Measurements from ENCODE around the gene NRIP1. TPM values are rescaled to one million over a fixed set of nuclear protein-coding genes. Genes with fewer than 3 reads are reported as not detected.

NRIP1 gene
- polyA plus RNA-seq, 12 donors, result 28.1 to 76.8 (median 52.7) TPM; not detected in 1

DNA sequence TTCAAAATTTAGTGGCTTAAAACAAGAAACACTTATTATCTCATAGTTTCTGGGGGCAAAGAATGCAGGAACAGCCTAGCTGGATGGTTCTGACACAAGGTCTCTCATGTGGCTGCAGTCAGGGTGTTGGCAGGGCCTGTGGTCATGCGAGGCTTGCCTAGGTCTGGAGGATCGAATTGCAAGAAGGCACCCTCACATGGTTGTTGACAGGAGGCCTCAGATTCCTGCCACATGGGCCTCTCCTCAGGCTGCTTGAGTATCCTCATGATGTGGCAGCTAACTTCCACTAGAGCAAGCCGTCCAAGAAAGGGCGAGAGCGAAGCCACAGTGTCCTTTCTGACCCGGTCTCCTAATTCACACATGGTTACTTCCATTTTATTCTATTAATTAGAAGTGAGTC, 6.2 kb upstream of the NRIP1 start:
- no peak for DNase-seq

DNA sequence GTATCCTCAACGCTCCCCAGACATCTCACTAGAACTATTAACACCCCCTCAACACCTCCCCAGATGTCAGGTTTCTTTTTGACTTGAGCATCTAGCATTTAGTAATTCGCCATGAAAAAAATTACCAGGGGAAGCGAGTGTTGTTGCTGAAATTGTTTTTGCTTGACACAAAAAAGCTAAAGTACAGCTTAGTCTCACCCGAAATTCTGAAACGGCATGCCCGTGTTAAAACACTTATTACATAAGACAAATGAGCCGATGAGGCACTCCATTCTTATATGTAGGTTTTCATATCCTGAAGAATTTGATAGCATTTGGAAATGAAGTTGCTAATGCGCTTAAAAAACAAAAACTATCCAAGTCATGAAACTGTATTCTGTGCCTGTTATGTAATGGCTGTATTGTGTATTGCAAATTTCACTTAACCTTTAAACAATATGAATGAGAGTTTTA, 1.3 kb upstream of the NRIP1 start:
- DNase-seq, result no peak

DNA sequence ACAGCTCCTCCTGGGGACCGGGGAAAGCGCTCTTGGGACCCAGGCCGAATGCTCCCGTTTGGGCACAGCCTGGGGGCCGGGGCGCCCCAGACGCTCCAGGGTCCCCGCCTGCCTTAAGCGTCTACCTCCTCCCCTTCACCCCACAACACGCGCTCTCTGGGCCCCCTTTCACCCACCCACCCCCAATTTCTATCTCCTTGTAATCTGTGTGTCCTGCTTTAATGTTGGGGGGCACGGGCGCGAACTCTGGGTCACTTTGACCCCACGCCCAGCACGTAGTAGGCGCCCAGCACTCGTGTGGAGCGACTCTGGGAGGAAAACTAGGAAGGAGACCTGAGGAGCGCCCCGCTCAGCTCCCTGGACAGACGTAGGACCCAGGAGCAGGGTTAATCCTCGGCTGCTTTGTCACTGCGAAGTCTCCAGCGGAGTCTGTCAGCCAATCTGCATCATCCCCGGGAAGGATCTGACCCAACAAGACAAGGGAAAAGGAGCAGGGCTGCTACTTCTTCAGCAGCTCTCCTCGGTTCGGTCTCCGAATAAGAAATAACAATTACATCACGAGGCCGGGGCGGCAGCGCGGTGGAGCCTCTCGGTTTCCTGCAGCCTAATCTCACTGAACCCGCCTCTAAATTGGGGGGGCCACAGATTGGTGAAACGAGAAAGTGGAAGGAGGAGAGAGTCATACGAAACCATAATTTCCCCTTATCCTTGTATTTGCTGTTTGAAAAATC, 757 bp upstream of the NRIP1 start:
- DNase-seq, result peak; percentile 90

DNA sequence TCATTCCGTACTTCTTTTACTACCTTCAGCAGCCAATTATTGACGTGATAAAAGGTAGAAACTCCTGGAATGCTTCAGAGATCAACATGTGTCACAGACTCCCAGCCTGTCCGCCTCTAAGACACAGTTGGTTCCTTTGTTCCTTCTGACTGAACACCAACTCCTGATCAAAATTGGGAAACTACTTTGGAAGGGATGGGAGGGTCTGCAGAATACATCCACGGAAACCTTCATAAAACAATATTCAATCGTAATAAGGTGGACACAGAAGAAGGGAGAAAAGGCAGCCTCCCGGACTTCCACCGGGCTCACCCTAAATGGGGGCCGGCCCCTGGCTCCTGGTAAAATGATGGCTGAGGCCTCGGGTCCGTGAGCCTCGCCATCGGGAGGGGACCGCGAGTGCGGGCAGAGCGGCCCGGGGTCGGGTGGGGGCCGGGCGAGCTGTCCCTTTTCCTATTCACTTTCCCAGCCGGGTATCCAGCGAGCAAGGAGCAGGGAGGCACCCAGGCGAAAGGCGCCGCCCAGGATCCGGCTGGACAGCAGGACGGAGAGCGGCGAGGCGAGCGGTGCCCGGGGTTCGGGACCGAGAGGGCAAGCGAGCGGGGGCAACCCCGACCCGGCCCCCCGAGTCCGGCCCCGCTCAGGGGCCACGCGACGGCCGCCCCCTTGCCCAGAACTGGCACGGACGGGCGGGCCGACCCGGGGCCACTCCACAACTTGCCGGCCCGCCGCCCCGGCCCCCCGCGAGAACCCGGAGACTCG, 805 bp downstream of the NRIP1 start:
- DNase-seq, result peak; percentile 55

DNA sequence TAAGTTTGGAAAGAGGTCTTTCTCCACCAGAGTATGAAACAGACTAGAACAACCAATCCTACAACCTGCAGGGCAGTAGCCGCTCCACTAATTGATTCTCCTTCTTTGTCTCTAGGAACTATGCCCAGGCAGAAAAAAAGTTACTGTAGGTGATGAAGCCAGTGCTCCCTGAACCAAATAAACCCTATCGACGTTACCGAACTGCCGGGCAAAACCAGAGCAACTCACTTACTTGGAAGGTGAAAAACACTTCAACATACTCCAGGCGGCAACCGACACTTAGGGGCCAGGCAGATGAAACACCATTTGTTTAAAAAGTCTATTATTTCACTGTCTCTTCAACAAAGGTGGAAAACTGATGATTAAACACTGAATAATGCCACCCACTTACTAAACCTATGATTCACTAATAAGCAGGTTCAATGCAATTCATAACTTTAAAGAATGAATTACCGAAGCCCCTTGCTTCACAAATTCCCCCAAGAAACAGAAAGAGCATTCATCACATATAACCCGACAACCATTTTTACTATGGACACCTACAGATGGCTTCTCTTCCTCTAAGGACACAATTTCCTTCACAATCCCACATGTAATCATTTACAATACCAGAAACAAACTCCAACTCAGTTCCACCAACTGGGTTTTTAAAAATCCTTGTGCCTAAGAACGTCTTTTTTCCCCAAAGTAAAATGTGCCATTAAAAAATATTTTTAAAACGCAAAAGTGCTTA, 1.6 kb downstream of the NRIP1 start:
- no peak for DNase-seq

DNA sequence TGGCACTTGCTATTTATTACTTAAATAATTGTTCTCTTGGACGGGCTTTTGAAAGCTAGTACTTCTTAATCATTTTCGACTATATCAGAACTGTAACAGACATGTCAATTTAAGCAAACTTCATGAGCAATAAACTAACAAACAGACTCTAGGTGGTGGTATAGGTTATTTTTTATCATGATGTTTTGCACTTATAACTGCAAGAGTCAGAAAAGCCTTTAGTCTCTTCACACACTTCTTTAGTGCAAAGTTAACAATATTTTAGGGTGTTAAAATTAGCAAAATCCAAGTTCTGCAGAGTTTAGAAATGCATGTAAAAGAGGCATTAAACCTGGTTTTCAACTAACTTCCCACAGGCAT, 2.2 kb downstream of the NRIP1 start:
- no peak for DNase-seq

DNA sequence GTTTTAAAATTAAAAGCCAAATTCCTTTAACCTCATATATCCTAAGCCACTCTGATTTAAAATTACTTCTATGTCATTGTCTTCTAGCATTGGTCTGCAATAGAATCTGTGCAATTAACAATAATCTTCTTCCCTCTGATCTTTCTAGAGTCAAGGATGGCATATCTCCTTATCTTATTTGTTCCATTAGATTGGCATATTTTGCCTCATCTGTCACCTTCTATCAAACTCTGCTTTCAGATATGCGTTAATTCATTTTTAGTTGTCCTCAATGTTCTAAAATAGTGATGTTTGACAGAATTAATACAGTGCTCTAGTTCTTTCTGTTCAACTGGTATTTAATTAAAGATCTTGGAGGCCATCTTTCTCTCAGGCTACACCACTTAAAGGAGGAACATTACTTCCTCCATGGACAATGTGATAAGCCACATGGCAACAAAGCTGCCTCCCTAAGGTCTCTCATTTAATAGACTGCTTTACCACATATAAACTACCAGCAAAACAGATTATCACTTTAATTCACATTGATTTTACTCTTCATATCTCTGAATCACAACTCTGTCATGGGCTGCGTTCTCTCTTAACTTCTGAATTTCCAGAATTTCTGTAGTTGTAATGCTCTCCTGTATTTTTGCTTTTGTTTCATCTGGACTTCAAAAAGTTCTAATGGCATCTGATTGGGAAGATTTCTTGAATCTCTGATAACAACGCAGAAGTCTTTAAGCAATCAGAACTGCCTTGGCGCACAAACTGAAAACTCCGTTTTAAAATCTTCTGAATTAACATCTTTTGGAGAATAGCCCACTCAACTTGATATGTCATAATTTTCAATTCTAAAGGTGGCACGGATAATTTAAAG, 2.8 kb downstream of the NRIP1 start:
- DNase-seq, result no peak

DNA sequence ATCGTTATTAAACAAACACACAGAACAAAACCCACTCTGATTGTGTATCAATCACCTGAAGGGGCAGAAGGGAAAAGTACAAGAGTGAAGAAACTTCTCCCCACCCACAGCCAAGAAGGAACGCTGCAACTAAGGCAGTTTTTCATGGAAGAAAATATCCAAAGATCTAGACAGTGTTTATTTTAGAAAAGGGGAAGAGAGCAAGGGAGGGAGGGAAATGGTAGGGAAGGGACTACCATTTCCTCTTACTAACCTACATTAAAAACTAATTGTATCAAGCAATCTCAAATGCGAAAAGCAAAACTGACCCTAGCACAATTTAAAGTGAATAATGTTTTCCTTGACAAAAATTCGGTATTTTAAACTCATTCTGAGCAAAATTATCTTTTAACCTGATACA, 3.5 kb downstream of the NRIP1 start:
- DNase-seq, result no peak

DNA sequence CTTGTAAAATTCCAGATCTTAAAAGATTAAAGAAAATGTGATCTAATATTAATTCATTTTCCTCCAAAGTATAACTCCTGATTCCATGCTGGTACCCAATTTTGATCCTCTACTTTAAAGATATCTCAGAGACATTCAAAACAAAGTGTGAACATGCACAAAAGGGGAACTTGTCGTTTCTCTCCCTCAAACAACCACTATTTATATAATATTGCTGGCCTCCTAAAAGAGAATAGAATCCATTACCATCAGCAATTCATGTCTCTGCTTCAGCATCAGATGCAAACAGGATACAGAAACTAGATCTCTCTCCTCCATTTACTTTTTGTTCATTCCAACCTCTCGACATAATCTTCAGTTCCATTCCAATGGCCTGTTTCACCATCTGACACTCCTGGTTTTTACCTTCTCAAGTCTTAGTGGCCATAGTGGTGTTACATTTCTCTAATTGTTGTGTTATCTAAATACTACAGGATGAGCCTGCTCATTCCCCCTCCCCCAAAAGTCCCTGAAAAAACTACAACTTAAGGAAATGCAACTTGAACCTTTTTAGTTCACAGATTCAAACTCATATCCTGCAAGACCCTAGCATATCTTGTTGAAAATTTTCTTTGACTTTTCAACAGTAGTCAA, 4.1 kb downstream of the NRIP1 start:
- DNase-seq, result no peak

DNA sequence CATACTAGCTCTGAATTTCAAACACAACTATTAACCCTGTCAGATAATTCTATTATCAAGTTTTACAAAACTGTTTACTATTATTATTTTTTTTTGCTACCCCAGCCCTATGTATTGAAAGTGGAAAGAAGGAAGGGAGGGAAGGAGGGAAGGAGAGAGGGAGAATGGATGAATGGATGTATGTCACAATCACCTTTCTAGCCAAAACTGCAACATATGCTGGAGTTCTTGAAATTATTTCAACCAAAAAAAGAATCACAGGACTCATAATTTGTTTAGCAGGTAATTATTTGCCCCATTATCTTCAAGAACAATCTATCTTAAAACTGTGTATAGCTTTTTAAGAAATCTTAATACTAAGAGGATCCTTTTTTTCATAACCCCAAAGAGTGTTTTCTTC, 5.4 kb downstream of the NRIP1 start:
- DNase-seq, result no peak

DNA sequence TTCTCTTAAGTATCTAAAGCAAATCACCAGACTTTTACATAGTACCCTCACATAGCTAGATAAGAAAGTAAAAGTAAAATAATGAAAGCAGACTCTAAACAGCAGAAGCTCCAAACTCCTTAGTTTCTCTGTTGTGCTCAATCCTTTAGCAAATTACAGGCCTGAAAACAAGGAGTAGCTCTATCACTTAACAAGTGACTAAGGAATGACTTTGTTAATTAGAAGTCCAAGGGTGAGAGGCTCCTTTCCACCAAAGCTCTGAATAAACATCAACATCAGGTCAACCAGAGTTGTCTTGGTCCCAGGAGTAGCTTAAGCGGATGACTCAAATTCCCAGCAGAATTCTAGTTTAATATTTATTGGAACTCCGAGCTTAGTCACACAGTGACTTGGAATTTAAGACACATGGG, 5.9 kb downstream of the NRIP1 start:
- no peak for DNase-seq

DNA sequence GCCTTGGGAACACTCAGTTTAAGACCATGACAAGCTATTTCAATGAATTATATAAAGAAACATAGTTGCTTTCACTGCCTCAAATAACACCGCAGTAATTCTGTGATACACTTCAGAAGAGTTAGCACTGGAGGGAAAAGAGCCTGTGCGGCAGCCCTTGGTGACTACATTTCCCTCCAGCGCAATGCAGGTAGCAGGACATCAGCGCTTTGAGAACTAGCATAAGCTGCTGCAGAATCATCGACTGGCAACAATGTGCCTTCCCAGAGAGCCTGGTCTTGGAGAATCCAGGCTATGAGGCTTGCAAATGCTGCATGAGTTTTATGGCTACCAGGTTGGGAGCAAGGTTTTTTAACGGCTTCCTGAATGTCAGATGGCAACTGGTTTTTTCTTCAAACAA, 7.5 kb downstream of the NRIP1 start:
- no peak for DNase-seq

DNA sequence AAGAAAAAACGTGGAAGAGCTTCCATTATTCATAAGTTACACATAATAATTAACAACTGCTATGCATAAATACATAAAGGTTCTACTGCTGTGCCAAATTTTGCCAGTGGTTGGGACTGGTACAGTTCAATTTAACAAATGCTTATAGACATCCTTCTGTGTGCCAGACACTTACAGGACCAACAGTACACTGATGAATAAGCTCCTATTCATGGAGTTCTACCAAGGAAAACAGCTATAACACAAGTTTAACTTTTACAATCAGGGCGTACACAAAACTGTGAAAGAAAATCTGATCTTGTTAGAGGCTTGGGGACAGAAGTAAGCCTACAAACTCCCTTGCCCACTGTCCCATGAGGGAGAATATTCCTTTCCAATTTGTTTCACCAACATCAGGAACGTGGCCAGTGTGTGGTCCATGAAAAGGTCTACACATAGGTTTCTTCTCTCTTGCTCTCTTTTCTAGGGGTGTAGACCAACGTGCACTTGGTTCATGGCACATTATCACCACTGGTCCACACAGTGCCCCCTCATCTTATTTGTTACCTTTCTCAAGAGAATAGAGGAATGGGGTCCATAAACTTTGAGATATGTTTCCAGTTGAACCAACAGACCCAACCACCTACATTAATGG, 10.1 kb downstream of the NRIP1 start:
- DNase-seq, result no peak

DNA sequence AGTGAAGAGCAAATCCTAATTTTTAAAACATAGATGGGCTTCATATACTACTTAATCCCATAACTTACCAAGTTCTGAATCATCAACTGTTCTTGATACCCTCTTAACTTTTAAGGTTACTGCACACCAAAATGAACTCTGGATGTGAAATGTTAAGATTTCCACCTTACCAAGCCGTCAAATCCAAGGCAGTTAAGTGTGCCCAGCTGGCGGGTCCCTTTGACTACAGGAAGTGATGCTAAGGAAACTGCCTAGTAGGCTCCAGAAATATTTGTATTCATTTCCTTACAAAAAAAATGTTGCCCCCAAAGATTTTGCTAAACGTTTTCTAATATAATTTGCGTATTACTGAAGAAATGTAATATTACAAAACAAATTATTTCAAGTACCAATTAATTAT, 10.7 kb downstream of the NRIP1 start:
- no peak for DNase-seq

DNA sequence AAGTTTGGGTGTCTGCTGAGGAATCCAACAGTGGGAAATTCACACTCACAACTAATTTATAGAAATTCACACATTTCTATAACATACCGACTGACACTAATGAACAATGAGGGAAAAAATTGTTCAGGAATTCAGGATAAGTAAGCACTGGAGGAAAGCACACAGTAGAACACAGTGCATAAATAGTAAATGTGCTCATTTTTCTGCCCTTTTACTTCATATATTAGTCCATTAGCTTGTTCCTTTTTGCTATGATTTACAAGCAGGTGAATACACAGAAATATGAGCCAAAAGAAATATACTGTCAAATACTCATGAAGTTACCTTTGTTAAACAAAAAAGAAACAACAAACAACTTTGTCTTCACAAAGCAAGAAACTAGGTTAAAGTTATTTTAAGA, 11.3 kb downstream of the NRIP1 start:
- DNase-seq, result no peak

DNA sequence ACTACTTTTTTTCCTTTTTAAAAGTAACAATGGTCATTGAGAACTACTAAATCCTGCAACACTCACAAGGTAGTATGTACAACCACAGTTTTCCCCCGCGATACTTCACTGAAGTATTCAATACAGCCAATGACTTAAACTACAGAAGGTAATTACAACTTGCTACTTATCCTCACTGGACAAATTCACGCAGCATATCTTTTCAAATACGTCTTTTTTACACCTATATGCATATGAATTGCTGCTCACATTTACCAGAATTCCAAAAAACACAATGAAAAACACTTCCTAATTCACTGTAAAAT, 12.4 kb downstream of the NRIP1 start:
- no peak for DNase-seq

DNA sequence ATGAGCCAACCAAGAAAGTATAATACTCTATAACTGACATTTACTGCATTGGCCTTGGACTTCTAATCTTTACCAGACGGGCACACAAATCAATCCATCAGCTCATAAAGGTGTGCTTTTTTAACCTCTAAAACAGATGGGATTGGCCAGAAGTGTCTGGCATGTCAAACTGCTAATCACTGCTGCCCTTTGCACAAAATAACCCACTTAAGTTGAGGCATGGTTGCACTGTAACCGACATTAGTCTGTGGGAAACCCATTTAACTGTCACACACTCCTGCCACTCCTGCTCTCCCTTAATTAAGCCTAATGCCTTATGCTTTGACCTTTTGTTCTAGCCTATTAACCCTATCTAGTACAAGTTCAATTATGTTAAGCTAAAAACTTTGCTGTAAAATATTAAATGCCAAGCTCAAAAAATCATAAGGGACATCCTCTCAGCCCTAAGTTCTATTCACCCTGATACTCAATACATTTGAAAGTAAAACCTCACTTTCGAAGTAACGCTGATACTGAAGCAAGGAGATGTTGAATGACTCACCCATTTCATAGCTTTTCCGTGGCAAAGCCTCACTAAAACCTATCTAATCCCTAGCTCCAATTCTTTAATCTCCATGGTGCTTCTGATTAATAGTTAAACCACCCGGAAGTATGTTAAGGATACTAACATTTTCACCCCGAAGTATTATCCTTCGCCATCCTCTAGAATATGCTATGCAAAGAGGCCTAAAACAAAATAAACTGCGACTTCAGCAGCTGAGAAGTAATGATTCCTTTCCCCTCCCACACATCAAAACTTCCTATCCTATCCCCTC, 12.9 kb downstream of the NRIP1 start:
- DNase-seq, result no peak

DNA sequence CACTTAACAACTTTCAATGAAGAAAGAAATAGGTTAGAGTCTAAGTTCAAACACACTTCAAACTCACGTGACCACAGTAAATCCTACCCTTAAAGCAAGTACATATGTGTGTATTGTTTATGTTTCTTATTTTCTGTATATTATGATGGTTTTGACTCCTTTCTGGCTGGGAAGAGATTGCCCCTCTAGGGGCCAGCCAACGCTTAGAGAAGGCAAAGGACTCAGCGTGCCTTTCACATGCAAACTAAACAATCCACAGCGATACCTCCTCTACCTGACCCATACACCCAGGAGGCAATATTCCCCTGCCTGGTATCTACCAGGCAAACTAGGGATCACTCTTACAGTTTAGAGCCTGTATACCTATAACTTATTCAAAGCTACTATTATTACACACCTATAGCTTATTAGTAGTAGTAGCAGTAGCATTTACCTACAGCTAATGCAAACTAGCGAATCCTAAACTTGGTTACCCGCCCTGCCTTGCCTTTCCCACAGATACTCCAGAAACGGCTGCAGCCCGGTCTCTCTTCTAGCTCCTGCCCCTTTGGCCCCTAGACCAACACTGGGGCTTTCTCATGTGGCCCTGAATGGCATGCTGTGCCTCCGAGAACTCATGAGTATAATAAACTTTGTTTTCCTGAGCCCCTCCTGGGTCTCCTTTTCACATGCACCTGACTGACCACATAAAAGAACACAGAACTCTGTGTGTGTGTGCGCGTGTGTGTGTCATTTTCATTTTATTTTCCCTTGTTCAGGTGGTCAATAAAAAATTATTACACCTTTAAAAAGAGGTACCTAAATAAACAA, 14.0 kb downstream of the NRIP1 start:
- DNase-seq, result no peak

DNA sequence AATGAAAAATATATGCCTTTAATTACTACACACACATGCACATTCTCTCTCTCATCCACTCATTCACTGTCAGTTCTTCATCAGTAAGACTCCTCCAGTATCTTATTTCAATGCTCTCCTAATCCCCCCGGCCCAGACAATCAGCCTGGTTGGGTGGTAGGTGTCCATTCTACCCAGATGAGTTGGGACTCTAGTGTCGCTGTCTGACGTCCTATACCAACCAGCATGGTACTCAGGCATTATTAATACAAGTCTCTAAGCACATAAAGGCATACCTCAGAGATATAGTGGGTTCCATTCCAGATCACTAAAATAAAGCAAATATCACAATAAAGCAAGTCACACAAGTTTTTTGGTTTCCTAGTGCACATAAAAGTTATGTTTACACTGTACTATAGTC, 19.8 kb downstream of the NRIP1 start:
- no peak for DNase-seq

Data from muscle of arm (tissue), 12 donors.